Endothelial cell of umbilical vein (primary cell): ENCODE data around the gene ZNF764. TPM values are rescaled to one million over a fixed set of nuclear protein-coding genes. Genes with fewer than 3 reads are reported as not detected.

Source experiments
- BruUV-seq: library from RNA; stranded (reverse); fragments of 400-500 nt; replicated peaks from 2 replicates; lab custom pipeline; 2021; lab: Mats Ljungman, UMichigan
- CTCF ChIA-PET: fragments of 300-600, 350-600 bp; sonication (Branson Sonifier 250); formaldehyde crosslinking; loops from one replicate; lab custom pipeline; 2021; ENCODE audit warnings: antibody characterized with exemption, inconsistent platforms; lab: Charles Lee
- POLR2A ChIA-PET: fragments of 300-600, 350-600 bp; sonication (Branson Sonifier 250); formaldehyde crosslinking; loops from one replicate; lab custom pipeline; 2021; ENCODE audit warnings: antibody characterized with exemption, inconsistent platforms; lab: Charles Lee
- DNase-seq: peaks from one replicate; pipeline ENCODE4 v3.0.0-alpha.2; 2011; ENCODE audit warnings: low read depth, low spot score
- FAIRE-seq: peaks from 2 replicates; lab custom pipeline; 2011; peaks lifted over from hg19 to GRCh38; lab: Jason Lieb, UNC
- H2AFZ ChIP-seq: 2 replicates; pipeline ENCODE4 v1.6.0; 2012; ENCODE audit warnings: low read depth, low read length, control low read depth, inconsistent platforms
- H3K27ac ChIP-seq: 2 replicates; pipeline ENCODE4 v1.5.1; 2011; ENCODE audit warnings: low read depth, mild to moderate bottlenecking, control low read depth, low read length, moderate library complexity; ENCODE audit not compliant: insufficient read depth
- H3K27me3 ChIP-seq, 2 experiments: 2 replicates each; pipeline versions ENCODE4 v1.6.0 to v1.6.1; 2011; ENCODE audit warnings: low read length in 2 of 2, mixed read lengths in 1 of 2; ENCODE audit not compliant: control insufficient read depth in 2 of 2, insufficient read depth in 2 of 2
- H3K36me3 ChIP-seq, 2 experiments: 2 replicates in 1 of 2; 3 replicates in 1 of 2; pipeline ENCODE4 v1.5.1; 2011; ENCODE audit warnings: low read length in 2 of 2, mild to moderate bottlenecking in 1 of 2, moderate library complexity in 1 of 2; ENCODE audit not compliant: control insufficient read depth in 2 of 2, insufficient read depth in 2 of 2; ENCODE audit errors: extremely low read depth in 1 of 2
- H3K4me1 ChIP-seq: 3 replicates; pipeline ENCODE4 v1.5.1; 2011; ENCODE audit warnings: mild to moderate bottlenecking, low read length; ENCODE audit not compliant: control insufficient read depth, insufficient read depth; ENCODE audit errors: extremely low read depth
- H3K4me2 ChIP-seq: 2 replicates; pipeline ENCODE4 v1.6.1; 2011; ENCODE audit warnings: low read length, control low read depth, mixed read lengths; ENCODE audit not compliant: insufficient read depth
- H3K4me3 ChIP-seq, 3 experiments: fragments of 200-600 bp in 1 of 3; sonication (generic), shearing (Covaris generic) in 1 of 3; replicated peaks in 1 of 3; 2 replicates each; pipeline ENCODE4 v1.5.1; 2011 to 2016; ENCODE audit warnings: control low read depth in 3 of 3, low read length in 3 of 3, mild to moderate bottlenecking in 2 of 3, inconsistent platforms in 1 of 3, low read depth in 1 of 3, moderate library complexity in 1 of 3; ENCODE audit not compliant: insufficient read depth in 1 of 3
- H3K79me2 ChIP-seq: 2 replicates; pipeline ENCODE4 v1.6.0; 2012; ENCODE audit warnings: low read length, inconsistent platforms; ENCODE audit not compliant: control insufficient read depth, insufficient read depth
- H3K9ac ChIP-seq: replicated peaks from 2 replicates; pipeline ENCODE3; 2011; ENCODE audit warnings: low read length, control low read depth; ENCODE audit not compliant: insufficient read depth; ENCODE audit errors: extremely low read depth
- H3K9me1 ChIP-seq: replicated peaks from 3 replicates; pipeline ENCODE4 v1.6.0; 2011; ENCODE audit warnings: mild to moderate bottlenecking, low read length; ENCODE audit not compliant: control insufficient read depth, insufficient read depth; ENCODE audit errors: extremely low read depth
- H3K9me3 ChIP-seq: replicated peaks from 2 replicates; pipeline ENCODE4 v1.5.1; 2012; ENCODE audit warnings: low read length, inconsistent platforms; ENCODE audit not compliant: control insufficient read depth, insufficient read depth
- H4K20me1 ChIP-seq: replicated peaks from 2 replicates; pipeline ENCODE3; 2011; ENCODE audit warnings: mild to moderate bottlenecking, low read length; ENCODE audit not compliant: control insufficient read depth, insufficient read depth; ENCODE audit errors: extremely low read depth
- EZH2 ChIP-seq: IDR thresholded peaks from 2 replicates; pipeline ENCODE4 v1.6.1; 2012; ENCODE audit warnings: borderline replicate concordance, low read depth, mild to moderate bottlenecking, moderate library complexity, low read length, inconsistent platforms; ENCODE audit not compliant: severe bottlenecking
- GATA2 ChIP-seq: IDR thresholded peaks from 2 replicates; pipeline ENCODE4 v1.7.0; 2011; ENCODE audit warnings: low read depth, mild to moderate bottlenecking, moderate library complexity, mixed read lengths, low read length; ENCODE audit not compliant: insufficient read length, insufficient read depth
- JUN ChIP-seq: IDR thresholded peaks from 2 replicates; pipeline ENCODE4 v1.6.1; 2011; ENCODE audit warnings: borderline replicate concordance, low read depth; ENCODE audit not compliant: insufficient read length, insufficient read depth
- MAX ChIP-seq: IDR thresholded peaks from 2 replicates; pipeline ENCODE4 v1.6.1; 2011; ENCODE audit not compliant: insufficient read depth, insufficient read length
- MYC ChIP-seq: IDR thresholded peaks from one replicate; pipeline ENCODE4 v1.6.1; 2011; ENCODE audit warnings: mild to moderate bottlenecking, low read depth, low read length
- POLR2A ChIP-seq: IDR thresholded peaks from 2 replicates; pipeline ENCODE4 v1.6.1; 2012; ENCODE audit warnings: low read depth, mild to moderate bottlenecking, control low read depth, low read length
- POLR2AphosphoS5 ChIP-seq: IDR thresholded peaks from 2 replicates; pipeline ENCODE4 v1.6.1; 2012; ENCODE audit warnings: low read depth, mild to moderate bottlenecking, control low read depth, low read length, moderate library complexity; ENCODE audit not compliant: insufficient read depth
- dilution Hi-C: fragments of 300-500 bp; cut with MboI; formaldehyde crosslinking; loops from one replicate; pipeline ENCODE4 v1.15.0; 2019; ENCODE audit warnings: low sequenced_read_pairs; ENCODE audit not compliant: extremely low pct_ligation_motif_present
- intact Hi-C: fragments of 100-400 bp; cut with micrococcal nuclease; formaldehyde crosslinking; loops from one replicate; pipeline ENCODE4 v1.10.0; 2022
- polyA plus RNA-seq, 4 experiments: library from polyadenylated mRNA; depleted of rRNA in 3 of 4; stranded (reverse) in 3 of 4; unstranded in 1 of 4; fragments of >200 nt; gene quantifications; 2 replicates each; pipeline versions ENCODE4 v1.2.1 to v1.2.3, GENCODE V29; 2011 to 2012; ENCODE audit warnings: missing spikeins in 1 of 4
- total RNA-seq: library from RNA; stranded (reverse); gene quantifications from 2 replicates; pipeline ENCODE4 v1.2.3, GENCODE V29; 2021
- TF ChIP-seq, protein P1 (sequence below), 2 donors: IDR thresholded peaks; 1 replicate in 1 of 2; 2 replicates in 1 of 2; pipeline ENCODE4 v1.5.1; 2011; ENCODE audit warnings: low read length in 2 of 2, mild to moderate bottlenecking in 2 of 2, moderate library complexity in 2 of 2, control low read depth in 1 of 2, inconsistent platforms in 1 of 2, low read depth in 1 of 2; ENCODE audit not compliant: insufficient read depth in 1 of 2; ENCODE audit errors: extremely low read depth in 1 of 2

Gene ZNF764
- total and polyA plus RNA-seq, 2 donors (not counting 3 experiments of a cell fraction or from before 2014, with no cell fraction given), result 5.0 to 12.1 TPM

- FAIRE-seq (no peak), DNase-seq (no peak)
- Histone ChIP-seq H3K9me1 (no peaks in the 10 kb centered on the region), H3K27ac (no peak overlapping the region), H3K9ac (no peak overlapping the region), H3K4me2 (no peak overlapping the region), H4K20me1 (no peaks in the 10 kb centered on the region), H3K4me3 (no peak overlapping the region), H3K79me2 (peaks cover 2% of the 10 kb centered on the region), H2AFZ (no peak overlapping the region), H3K4me1 (peaks cover 18% of the 10 kb centered on the region), H3K27me3 (no peaks in the 10 kb centered on the region), H3K9me3 (no peaks in the 10 kb centered on the region), H3K36me3 (peaks cover 0 to 2% of the 10 kb centered on the region in 2 experiments)
- TF ChIP-seq GATA2 (no peak), POLR2AphosphoS5 (no peak), EZH2 (no peak), JUN (no peak), MYC (no peak), POLR2A (no peak), MAX (no peak)
- TF ChIP-seq, protein P1, sequence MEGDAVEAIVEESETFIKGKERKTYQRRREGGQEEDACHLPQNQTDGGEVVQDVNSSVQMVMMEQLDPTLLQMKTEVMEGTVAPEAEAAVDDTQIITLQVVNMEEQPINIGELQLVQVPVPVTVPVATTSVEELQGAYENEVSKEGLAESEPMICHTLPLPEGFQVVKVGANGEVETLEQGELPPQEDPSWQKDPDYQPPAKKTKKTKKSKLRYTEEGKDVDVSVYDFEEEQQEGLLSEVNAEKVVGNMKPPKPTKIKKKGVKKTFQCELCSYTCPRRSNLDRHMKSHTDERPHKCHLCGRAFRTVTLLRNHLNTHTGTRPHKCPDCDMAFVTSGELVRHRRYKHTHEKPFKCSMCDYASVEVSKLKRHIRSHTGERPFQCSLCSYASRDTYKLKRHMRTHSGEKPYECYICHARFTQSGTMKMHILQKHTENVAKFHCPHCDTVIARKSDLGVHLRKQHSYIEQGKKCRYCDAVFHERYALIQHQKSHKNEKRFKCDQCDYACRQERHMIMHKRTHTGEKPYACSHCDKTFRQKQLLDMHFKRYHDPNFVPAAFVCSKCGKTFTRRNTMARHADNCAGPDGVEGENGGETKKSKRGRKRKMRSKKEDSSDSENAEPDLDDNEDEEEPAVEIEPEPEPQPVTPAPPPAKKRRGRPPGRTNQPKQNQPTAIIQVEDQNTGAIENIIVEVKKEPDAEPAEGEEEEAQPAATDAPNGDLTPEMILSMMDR (IDR thresholded peaks at IDR 0.05; ENCODE audit: extremely low read depth in 1 of 2, insufficient read depth in 1 of 2, low read depth in 1 of 2, low read length in 2 of 2), result no peak
- intact Hi-C loops (no loop called here), dilution Hi-C loops (no loop called here)
- BruUV-seq, result no TSS peak
- CTCF ChIA-PET, result no interaction called here
- POLR2A ChIA-PET, result no interaction called here
Measured at GRCh38 chr16:30532285-30533145, 25.7 kb downstream of the ZNF764 start.
